ENCODE measurements around the gene DNM3.

- no peak for TF ChIP-seq EZH2 (IDR thresholded peaks at IDR 0.05; ENCODE audit: low read length)
- TF ChIP-seq CTCF (optimal IDR thresholded peaks at IDR 0.05 in 1 of 3, IDR thresholded peaks at IDR 0.05 in 1 of 3, conservative IDR thresholded peaks at IDR 0.05 in 1 of 3; ENCODE audit: extremely low read depth in 1 of 3, insufficient read depth in 2 of 3, low read length in 3 of 3), result no peak
Measured at GRCh38 chr1:171849245-171849898, 8.1 kb downstream of the DNM3 start.
